ENCODE measurements around the gene TMEFF1. TPM values are rescaled to one million over a fixed set of nuclear protein-coding genes. Genes with fewer than 3 reads are reported as not detected.

TMEFF1 gene
- total RNA-seq, 1 experiment from 2014 or later = 2.7 TPM

DNA sequence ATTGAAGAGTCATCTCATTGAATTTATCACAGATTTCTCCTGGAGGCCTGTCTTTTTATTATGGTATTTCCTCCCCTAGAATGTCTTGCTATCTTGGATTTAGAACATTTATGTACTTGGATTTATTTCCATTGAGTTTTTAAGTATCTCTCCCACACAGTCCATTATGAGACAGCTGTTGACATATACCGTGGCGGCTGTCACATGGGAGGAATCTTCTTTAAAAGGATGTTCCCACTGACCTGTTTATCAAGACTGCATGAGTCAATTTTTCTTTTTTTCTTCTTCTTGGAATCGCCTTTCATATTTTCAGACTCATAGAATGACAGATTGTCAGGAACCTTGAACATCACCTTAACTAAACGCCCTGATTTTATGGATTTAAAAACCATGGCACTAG, 102.1 kb downstream of the TMEFF1 start:
- no peaks in the 10 kb centered on the region for H3K27me3 ChIP-seq (replicated peaks; ENCODE audit: control insufficient read depth, insufficient read depth, low read length)
- no TSS peak for BruUV-seq (replicated peaks)
- ChIA-PET CTCF (no interaction called here), POLR2A (no interaction called here)
- H3K36me3 ChIP-seq (ENCODE audit: control insufficient read depth, insufficient read depth, low read length) = no peaks in the 10 kb centered on the region
- no peak overlapping the region for H3K4me3 ChIP-seq (ENCODE audit: low read depth, low read length)
- H3K27ac Mint-ChIP-seq (ENCODE audit: unreplicated experiment) = no peak overlapping the region
- TF ChIP-seq, protein P1, sequence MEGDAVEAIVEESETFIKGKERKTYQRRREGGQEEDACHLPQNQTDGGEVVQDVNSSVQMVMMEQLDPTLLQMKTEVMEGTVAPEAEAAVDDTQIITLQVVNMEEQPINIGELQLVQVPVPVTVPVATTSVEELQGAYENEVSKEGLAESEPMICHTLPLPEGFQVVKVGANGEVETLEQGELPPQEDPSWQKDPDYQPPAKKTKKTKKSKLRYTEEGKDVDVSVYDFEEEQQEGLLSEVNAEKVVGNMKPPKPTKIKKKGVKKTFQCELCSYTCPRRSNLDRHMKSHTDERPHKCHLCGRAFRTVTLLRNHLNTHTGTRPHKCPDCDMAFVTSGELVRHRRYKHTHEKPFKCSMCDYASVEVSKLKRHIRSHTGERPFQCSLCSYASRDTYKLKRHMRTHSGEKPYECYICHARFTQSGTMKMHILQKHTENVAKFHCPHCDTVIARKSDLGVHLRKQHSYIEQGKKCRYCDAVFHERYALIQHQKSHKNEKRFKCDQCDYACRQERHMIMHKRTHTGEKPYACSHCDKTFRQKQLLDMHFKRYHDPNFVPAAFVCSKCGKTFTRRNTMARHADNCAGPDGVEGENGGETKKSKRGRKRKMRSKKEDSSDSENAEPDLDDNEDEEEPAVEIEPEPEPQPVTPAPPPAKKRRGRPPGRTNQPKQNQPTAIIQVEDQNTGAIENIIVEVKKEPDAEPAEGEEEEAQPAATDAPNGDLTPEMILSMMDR (IDR thresholded peaks at IDR 0.05; ENCODE audit: insufficient read depth in 1 of 2, low read depth in 1 of 2, low read length in 1 of 2, severe bottlenecking in 1 of 2, unreplicated experiment in 1 of 2) = no peak
- no peaks in the 10 kb centered on the region for H3K4me1 ChIP-seq
- H3K36me3 Mint-ChIP-seq (ENCODE audit: insufficient read depth, unreplicated experiment) = no peaks in the 10 kb centered on the region
- no peaks in the 10 kb centered on the region for H3K9me3 ChIP-seq
- H3K9me3 Mint-ChIP-seq (ENCODE audit: unreplicated experiment) = no peaks in the 10 kb centered on the region
- no peak for DNase-seq
- no peaks in the 10 kb centered on the region for H3K4me1 Mint-ChIP-seq (ENCODE audit: low read depth, unreplicated experiment)
- H3K27me3 Mint-ChIP-seq (ENCODE audit: insufficient read depth, unreplicated experiment) = no peaks in the 10 kb centered on the region
- no peak overlapping the region for H3K4me3 Mint-ChIP-seq (ENCODE audit: unreplicated experiment)
- intact Hi-C loops (cut with micrococcal nuclease; ENCODE audit: unreplicated experiment) = no loop called here

DNA sequence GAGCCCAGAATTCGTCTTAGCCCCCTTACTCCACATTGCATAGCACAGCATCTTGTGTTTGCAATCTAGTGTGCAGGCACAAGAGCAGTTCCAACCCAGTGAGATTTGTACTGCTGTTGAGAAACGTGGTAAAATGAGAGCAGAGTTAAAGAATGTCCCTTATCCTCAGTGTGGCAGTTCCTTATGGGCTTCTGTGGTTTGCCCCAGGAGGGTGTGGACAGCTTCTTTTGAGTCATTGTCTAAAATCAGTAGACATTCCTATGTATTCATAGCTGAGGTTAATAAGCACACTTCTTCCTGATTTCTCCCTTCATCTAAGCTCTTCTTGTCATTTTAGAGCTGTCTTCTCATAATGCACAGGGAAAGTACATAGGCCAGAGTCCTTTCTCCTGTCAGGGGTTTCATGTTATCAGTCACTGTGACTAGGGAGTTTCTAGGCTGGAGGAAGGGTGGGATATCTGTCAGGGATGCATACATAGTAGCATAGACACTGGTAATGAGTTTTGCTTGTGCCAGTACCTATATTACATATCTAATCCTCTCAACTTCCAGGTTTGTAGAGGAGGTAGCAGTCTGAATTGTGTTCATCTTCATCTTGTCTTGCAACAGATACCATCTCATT, 102.9 kb downstream of the TMEFF1 start:
- no peaks in the 10 kb centered on the region for H3K4me1 Mint-ChIP-seq (ENCODE audit: low read depth, unreplicated experiment)
- no peak for DNase-seq
- H3K27ac Mint-ChIP-seq (ENCODE audit: unreplicated experiment) = no peak overlapping the region
- ChIA-PET POLR2A (no interaction called here), CTCF (no interaction called here)
- H3K9me3 ChIP-seq = no peaks in the 10 kb centered on the region
- H3K36me3 Mint-ChIP-seq (ENCODE audit: insufficient read depth, unreplicated experiment) = no peaks in the 10 kb centered on the region
- no TSS peak for BruUV-seq (replicated peaks)
- no peaks in the 10 kb centered on the region for H3K4me1 ChIP-seq
- H3K36me3 ChIP-seq (ENCODE audit: control insufficient read depth, insufficient read depth, low read length) = no peaks in the 10 kb centered on the region
- H3K27me3 Mint-ChIP-seq (ENCODE audit: insufficient read depth, unreplicated experiment) = no peaks in the 10 kb centered on the region
- H3K4me3 ChIP-seq (ENCODE audit: low read depth, low read length) = no peak overlapping the region
- TF ChIP-seq, protein P1 (IDR thresholded peaks at IDR 0.05; ENCODE audit: insufficient read depth in 1 of 2, low read depth in 1 of 2, low read length in 1 of 2, severe bottlenecking in 1 of 2, unreplicated experiment in 1 of 2) = no peak
- intact Hi-C loops (cut with micrococcal nuclease; ENCODE audit: unreplicated experiment) = no loop called here
- H3K27me3 ChIP-seq (replicated peaks; ENCODE audit: control insufficient read depth, insufficient read depth, low read length) = no peaks in the 10 kb centered on the region
- no peak overlapping the region for H3K4me3 Mint-ChIP-seq (ENCODE audit: unreplicated experiment)
- H3K9me3 Mint-ChIP-seq (ENCODE audit: unreplicated experiment) = no peaks in the 10 kb centered on the region

DNA sequence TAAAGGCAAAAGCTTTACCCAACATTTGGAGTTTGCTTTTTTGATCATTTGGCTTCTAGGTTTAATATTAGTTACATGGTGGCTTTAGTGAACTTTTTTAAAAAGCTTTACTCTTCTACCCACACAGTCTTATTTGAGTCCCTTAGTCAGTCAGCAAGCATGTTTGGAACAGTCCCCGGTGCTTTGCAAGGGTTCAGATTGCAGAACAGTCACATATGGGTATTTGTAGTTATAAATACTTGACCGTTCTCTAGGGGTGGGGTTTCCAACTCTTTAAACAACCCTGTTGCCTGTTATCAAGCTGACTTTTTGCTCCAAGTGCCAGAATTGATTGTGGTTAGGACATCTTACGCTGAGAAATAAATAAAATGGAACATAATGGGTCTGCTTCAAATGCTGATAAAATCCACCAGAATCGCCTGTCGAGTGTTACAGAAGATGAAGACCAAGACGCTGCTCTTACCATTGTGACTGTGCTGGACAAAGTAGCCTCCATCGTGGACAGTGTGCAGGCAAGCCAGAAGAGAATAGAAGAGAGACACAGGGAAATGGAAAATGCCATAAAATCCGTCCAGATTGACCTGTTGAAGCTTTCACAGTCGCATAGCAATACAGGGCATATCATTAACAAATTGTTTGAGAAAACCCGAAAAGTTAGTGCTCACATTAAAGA, 105.0 kb downstream of the TMEFF1 start, which contains the start of gene CAVIN4:
Gene CAVIN4 (plus strand): TSS at position 304 of the 673 bp plus-strand sequence. CDS start 65 bp downstream, at position 369.
- Histone ChIP-seq H3K9me3 (no peaks in the 10 kb centered on the region), H3K36me3 (ENCODE audit: control insufficient read depth, insufficient read depth, low read length) (no peaks in the 10 kb centered on the region), H3K4me1 (no peaks in the 10 kb centered on the region), H3K27me3 (replicated peaks; ENCODE audit: control insufficient read depth, insufficient read depth, low read length) (no peaks in the 10 kb centered on the region), H3K4me3 (ENCODE audit: low read depth, low read length) (no peak within 1 kb of the TSS)
- no peak within 1 kb of the TSS for H3K27ac Mint-ChIP-seq (ENCODE audit: unreplicated experiment)
- no peaks in the 10 kb centered on the region for H3K27me3 Mint-ChIP-seq (ENCODE audit: insufficient read depth, unreplicated experiment)
- H3K4me3 Mint-ChIP-seq (ENCODE audit: unreplicated experiment) = no peak within 1 kb of the TSS
- POLR2A ChIA-PET = no interaction called here
- TF ChIP-seq, protein P1 (IDR thresholded peaks at IDR 0.05; ENCODE audit: insufficient read depth in 1 of 2, low read depth in 1 of 2, low read length in 1 of 2, severe bottlenecking in 1 of 2, unreplicated experiment in 1 of 2) = no peak
- intact Hi-C loops (cut with micrococcal nuclease; ENCODE audit: unreplicated experiment) = no loop called here
- no peaks in the 10 kb centered on the region for H3K36me3 Mint-ChIP-seq (ENCODE audit: insufficient read depth, unreplicated experiment)
- H3K9me3 Mint-ChIP-seq (ENCODE audit: unreplicated experiment) = no peaks in the 10 kb centered on the region
- H3K4me1 Mint-ChIP-seq (ENCODE audit: low read depth, unreplicated experiment) = no peaks in the 10 kb centered on the region
- no peak for DNase-seq
- BruUV-seq (replicated peaks) = no TSS peak
- CTCF ChIA-PET = no interaction called here
